ENCODE measurements around the gene MATN3.
A peak's percentile ranks its signal among the peaks of the same experiment; 100 is the strongest.

Gene MATN3

GRCh38 chr2:19990416-19990728 is 22.1 kb downstream of the MATN3 start:
- H3K27ac ChIP-seq (ENCODE audit: low read length): peak overlapping the region; percentile 42
- no peaks in the 10 kb centered on the region for H3K9me3 ChIP-seq (ENCODE audit: control insufficient read depth, low read depth, low read length)
- H3K4me1 ChIP-seq (ENCODE audit: control insufficient read depth, low read depth, low read length): peaks cover 19% of the 10 kb centered on the region
- peaks cover 3% of the 10 kb centered on the region for H3K36me3 ChIP-seq (ENCODE audit: control insufficient read depth, low read depth, low read length)
- H3K9ac ChIP-seq (ENCODE audit: low read length): peak overlapping the region; percentile 66
- H3K4me3 ChIP-seq (ENCODE audit: low read length): peak overlapping the region; percentile 80
- H3K27me3 ChIP-seq (ENCODE audit: control insufficient read depth, insufficient read depth, low read length): no peaks in the 10 kb centered on the region

DNA sequence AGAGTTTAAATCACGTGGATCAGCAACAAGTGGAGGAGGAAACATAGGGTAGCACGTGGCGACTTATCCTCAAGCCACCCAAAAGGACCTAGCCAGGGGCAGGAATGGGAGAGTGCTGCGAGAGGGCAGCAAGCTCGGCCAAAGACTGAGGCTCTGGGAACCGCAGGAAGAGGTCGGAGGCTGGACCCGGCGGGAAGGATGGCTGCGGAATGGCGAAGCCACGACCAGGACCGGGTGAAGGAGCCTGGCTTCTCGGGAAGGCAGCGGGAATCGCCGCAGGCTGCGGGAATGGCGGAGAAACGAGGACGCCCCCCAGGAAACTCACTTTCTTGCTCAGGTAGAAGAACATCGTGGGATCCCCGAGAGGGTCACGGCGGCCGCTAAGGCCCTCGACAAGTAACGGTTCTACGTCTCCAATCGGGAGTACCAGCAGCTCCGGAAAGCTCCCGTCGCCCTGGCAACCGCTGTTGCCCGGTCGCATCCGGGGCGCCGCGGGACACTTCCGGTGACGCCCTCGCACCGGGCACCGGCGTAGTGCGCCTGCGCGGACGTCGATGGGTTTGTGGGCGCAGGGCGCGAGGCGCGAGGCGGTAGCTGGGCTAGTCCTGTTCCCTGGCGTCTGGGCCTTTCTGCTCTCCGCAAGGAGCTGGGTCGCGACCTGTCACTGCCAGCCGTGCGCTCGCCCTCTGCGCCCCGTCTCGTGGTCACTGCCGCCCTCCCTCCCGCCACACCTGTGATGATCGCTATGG is 22.6 kb downstream of the MATN3 start, which contains the start of gene WDR35:
TSS of gene WDR35 (minus strand) at position 439 of the 749 bp plus-strand sequence. CDS start at position 349, 90 bp downstream.
- Histone ChIP-seq H3K4me1 (ENCODE audit: control insufficient read depth, low read depth, low read length) (peaks cover 19% of the 10 kb centered on the region), H3K4me3 (ENCODE audit: low read length) (peak within 1 kb of the TSS; percentile 80), H3K36me3 (ENCODE audit: control insufficient read depth, low read depth, low read length) (peaks cover 5% of the 10 kb centered on the region), H3K9me3 (ENCODE audit: control insufficient read depth, low read depth, low read length) (no peaks in the 10 kb centered on the region), H3K9ac (ENCODE audit: low read length) (peak within 1 kb of the TSS; percentile 66), H3K27ac (ENCODE audit: low read length) (peak within 1 kb of the TSS; percentile 42), H3K27me3 (ENCODE audit: control insufficient read depth, insufficient read depth, low read length) (no peaks in the 10 kb centered on the region)

DNA sequence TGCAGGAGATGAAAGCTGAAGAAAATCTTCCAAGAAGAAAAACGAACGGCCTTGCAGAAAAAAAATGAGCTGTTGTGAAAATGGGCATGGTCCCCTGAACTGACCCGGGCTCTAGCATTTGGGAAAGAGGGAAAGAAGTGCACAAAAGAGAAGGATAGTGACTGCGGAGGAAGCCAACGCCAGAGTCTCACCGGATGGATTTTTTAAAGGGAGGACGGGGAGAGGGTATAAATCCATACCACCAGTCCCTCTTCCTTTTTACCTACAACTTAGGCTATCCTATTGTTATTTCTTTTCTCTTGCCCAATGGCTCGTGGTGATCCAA is 23.2 kb downstream of the MATN3 start:
- Histone ChIP-seq H3K36me3 (ENCODE audit: control insufficient read depth, low read depth, low read length) (peaks cover 7% of the 10 kb centered on the region), H3K27ac (ENCODE audit: low read length) (peak overlapping the region; percentile 36), H3K9me3 (ENCODE audit: control insufficient read depth, low read depth, low read length) (no peaks in the 10 kb centered on the region), H3K4me1 (ENCODE audit: control insufficient read depth, low read depth, low read length) (peaks cover 19% of the 10 kb centered on the region), H3K27me3 (ENCODE audit: control insufficient read depth, insufficient read depth, low read length) (no peaks in the 10 kb centered on the region), H3K9ac (ENCODE audit: low read length) (peak overlapping the region; percentile 66), H3K4me3 (ENCODE audit: low read length) (peak overlapping the region; percentile 80)

DNA sequence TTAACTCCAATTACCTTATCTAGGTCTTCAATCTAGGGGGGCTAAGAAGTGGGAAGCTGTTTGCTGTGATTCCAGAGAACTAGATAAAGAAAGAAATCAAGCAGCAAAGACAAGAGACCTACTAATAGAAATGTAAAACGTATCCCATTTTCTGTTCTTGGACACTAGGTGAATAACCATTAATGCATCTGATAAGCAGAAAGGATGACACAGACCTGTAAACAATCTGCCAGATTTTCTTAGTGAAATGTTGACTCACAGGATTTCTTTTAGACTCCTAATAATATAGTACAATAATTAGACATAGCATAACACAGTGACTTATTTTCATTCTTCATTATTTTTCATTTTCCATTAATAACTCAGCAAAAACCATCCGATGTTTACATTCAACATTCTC is 23.9 kb downstream of the MATN3 start:
- H3K27ac ChIP-seq (ENCODE audit: low read length): no peak overlapping the region
- peak overlapping the region; percentile 80 for H3K4me3 ChIP-seq (ENCODE audit: low read length)

GRCh38 chr2:19987936-19988335 is 24.5 kb downstream of the MATN3 start:
- H3K27me3 ChIP-seq (ENCODE audit: control insufficient read depth, insufficient read depth, low read length): no peaks in the 10 kb centered on the region
- H3K36me3 ChIP-seq (ENCODE audit: control insufficient read depth, low read depth, low read length): peaks cover 7% of the 10 kb centered on the region
- no peak overlapping the region for H3K9ac ChIP-seq (ENCODE audit: low read length)
- peak overlapping the region; percentile 80 for H3K4me3 ChIP-seq (ENCODE audit: low read length)
- H3K27ac ChIP-seq (ENCODE audit: low read length): no peak overlapping the region
- H3K4me1 ChIP-seq (ENCODE audit: control insufficient read depth, low read depth, low read length): peaks cover 19% of the 10 kb centered on the region
- no peaks in the 10 kb centered on the region for H3K9me3 ChIP-seq (ENCODE audit: control insufficient read depth, low read depth, low read length)

More for the DNA sequence above, 23.9 kb downstream of the MATN3 start:
- Histone ChIP-seq H3K9me3 (ENCODE audit: control insufficient read depth, low read depth, low read length) (no peaks in the 10 kb centered on the region), H3K9ac (ENCODE audit: low read length) (peak overlapping the region; percentile 66), H3K4me1 (ENCODE audit: control insufficient read depth, low read depth, low read length) (peaks cover 19% of the 10 kb centered on the region), H3K36me3 (ENCODE audit: control insufficient read depth, low read depth, low read length) (peaks cover 7% of the 10 kb centered on the region), H3K27me3 (ENCODE audit: control insufficient read depth, insufficient read depth, low read length) (no peaks in the 10 kb centered on the region)

DNA sequence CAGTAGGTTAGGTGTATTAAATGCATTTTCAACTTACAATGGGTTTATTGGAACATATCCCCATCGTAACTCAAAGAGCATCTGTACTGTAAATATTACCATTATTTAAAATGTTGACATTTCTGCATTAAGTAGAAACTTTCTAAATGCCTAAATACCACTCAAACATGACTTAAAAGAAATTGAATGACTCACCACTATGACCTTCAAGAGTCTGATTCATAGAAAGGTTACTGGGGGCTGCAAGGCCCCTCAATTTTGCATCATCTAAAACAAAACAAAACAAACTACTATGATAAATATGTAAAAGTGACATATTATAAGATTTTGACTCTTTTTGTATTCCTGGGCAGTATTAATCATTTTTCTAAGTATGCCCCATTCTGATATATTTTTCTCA is 30.2 kb downstream of the MATN3 start:
- no peaks in the 10 kb centered on the region for H3K9me3 ChIP-seq (ENCODE audit: control insufficient read depth, low read depth, low read length)
- no peaks in the 10 kb centered on the region for H3K27me3 ChIP-seq (ENCODE audit: control insufficient read depth, insufficient read depth, low read length)
- H3K36me3 ChIP-seq (ENCODE audit: control insufficient read depth, low read depth, low read length): peaks cover 38% of the 10 kb centered on the region
- no peak overlapping the region for H3K9ac ChIP-seq (ENCODE audit: low read length)
- H3K4me3 ChIP-seq (ENCODE audit: low read length): no peak overlapping the region
- H3K27ac ChIP-seq (ENCODE audit: low read length): no peak overlapping the region
- no peaks in the 10 kb centered on the region for H3K4me1 ChIP-seq (ENCODE audit: control insufficient read depth, low read depth, low read length)

GRCh38 chr2:19979932-19980331 is 32.5 kb downstream of the MATN3 start:
- Histone ChIP-seq H3K4me3 (ENCODE audit: low read length) (no peak overlapping the region), H3K27ac (ENCODE audit: low read length) (no peak overlapping the region), H3K9ac (ENCODE audit: low read length) (no peak overlapping the region), H3K9me3 (ENCODE audit: control insufficient read depth, low read depth, low read length) (no peaks in the 10 kb centered on the region), H3K36me3 (ENCODE audit: control insufficient read depth, low read depth, low read length) (peaks cover 48% of the 10 kb centered on the region), H3K27me3 (ENCODE audit: control insufficient read depth, insufficient read depth, low read length) (no peaks in the 10 kb centered on the region), H3K4me1 (ENCODE audit: control insufficient read depth, low read depth, low read length) (no peaks in the 10 kb centered on the region)

DNA sequence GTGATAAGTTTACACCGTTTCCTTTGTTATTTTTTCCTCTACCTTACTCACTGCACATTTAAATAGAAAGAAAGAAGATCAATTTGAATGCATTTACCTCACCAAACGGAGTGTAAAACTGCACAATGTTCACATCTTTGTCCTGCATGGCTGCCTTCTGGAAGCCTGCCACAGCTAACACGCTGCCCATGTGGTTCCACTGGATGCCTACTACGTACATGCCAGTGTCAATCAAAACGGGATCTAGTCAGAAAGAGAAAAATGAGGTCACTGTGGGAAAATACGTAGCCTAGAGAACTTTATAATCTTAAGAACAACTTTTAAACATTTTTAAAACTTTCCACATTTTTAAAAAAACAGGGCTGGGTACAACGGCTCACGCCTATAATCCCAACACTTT is 39.0 kb downstream of the MATN3 start:
- peaks cover 49% of the 10 kb centered on the region for H3K36me3 ChIP-seq (ENCODE audit: control insufficient read depth, low read depth, low read length)
- H3K27me3 ChIP-seq (ENCODE audit: control insufficient read depth, insufficient read depth, low read length): no peaks in the 10 kb centered on the region
- no peaks in the 10 kb centered on the region for H3K9me3 ChIP-seq (ENCODE audit: control insufficient read depth, low read depth, low read length)
- no peak overlapping the region for H3K4me3 ChIP-seq (ENCODE audit: low read length)
- H3K9ac ChIP-seq (ENCODE audit: low read length): no peak overlapping the region
- no peaks in the 10 kb centered on the region for H3K4me1 ChIP-seq (ENCODE audit: control insufficient read depth, low read depth, low read length)
- H3K27ac ChIP-seq (ENCODE audit: low read length): no peak overlapping the region

DNA sequence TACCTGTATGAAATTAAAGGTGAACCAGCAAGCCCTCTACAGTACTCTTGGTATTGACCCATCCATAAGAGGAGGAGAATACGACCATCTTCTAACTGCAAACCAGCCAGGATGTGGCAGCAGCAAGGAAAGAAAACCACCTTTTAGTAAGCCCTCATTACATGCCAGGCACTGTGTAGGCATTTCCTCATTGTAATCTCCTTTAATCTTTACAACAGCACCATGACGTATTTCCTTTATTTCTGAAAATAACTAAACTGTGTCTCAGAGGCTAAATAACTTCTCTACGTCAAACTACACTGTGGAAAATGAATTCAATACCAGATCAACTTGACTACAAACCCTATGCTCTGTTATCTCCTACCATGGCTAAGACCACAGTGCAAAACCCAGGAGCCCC is 40.8 kb downstream of the MATN3 start:
- Histone ChIP-seq H3K27ac (ENCODE audit: low read length) (no peak overlapping the region), H3K36me3 (ENCODE audit: control insufficient read depth, low read depth, low read length) (peaks cover 35% of the 10 kb centered on the region), H3K9me3 (ENCODE audit: control insufficient read depth, low read depth, low read length) (no peaks in the 10 kb centered on the region), H3K4me3 (ENCODE audit: low read length) (no peak overlapping the region), H3K4me1 (ENCODE audit: control insufficient read depth, low read depth, low read length) (no peaks in the 10 kb centered on the region), H3K27me3 (ENCODE audit: control insufficient read depth, insufficient read depth, low read length) (no peaks in the 10 kb centered on the region), H3K9ac (ENCODE audit: low read length) (no peak overlapping the region)

- peaks cover 28% of the 10 kb centered on the region for H3K36me3 ChIP-seq (ENCODE audit: control insufficient read depth, low read depth, low read length)
- no peaks in the 10 kb centered on the region for H3K4me1 ChIP-seq (ENCODE audit: control insufficient read depth, low read depth, low read length)
- H3K27me3 ChIP-seq (ENCODE audit: control insufficient read depth, insufficient read depth, low read length): no peaks in the 10 kb centered on the region
- no peaks in the 10 kb centered on the region for H3K9me3 ChIP-seq (ENCODE audit: control insufficient read depth, low read depth, low read length)
- no peak overlapping the region for H3K27ac ChIP-seq (ENCODE audit: low read length)
- no peak overlapping the region for H3K9ac ChIP-seq (ENCODE audit: low read length)
- H3K4me3 ChIP-seq (ENCODE audit: low read length): no peak overlapping the region
These were observed 49.1 kb downstream of the MATN3 start for GRCh38 chr2:19963386-19963785.

- Histone ChIP-seq H3K27ac (ENCODE audit: low read length) (no peak overlapping the region), H3K4me3 (ENCODE audit: low read length) (no peak overlapping the region), H3K27me3 (ENCODE audit: control insufficient read depth, insufficient read depth, low read length) (no peaks in the 10 kb centered on the region), H3K9ac (ENCODE audit: low read length) (no peak overlapping the region), H3K9me3 (ENCODE audit: control insufficient read depth, low read depth, low read length) (no peaks in the 10 kb centered on the region), H3K36me3 (ENCODE audit: control insufficient read depth, low read depth, low read length) (peaks cover 15% of the 10 kb centered on the region), H3K4me1 (ENCODE audit: control insufficient read depth, low read depth, low read length) (no peaks in the 10 kb centered on the region)
These were observed 56.7 kb downstream of the MATN3 start for GRCh38 chr2:19955544-19956422.
